HepG2 (cell line): ENCODE data around the gene KAT6B. TPM values are rescaled to one million over a fixed set of nuclear protein-coding genes. Genes with fewer than 3 reads are reported as not detected.

Experiments used
- FOXK1 ChIP-seq: sonication (generic); formaldehyde crosslinking; IDR thresholded peaks from 2 replicates; pipeline ENCODE4 v1.4.0; 2020; ENCODE audit warnings: low read depth, missing genetic modification reagents, borderline replicate concordance
- JUN ChIP-seq: sonication (generic); formaldehyde crosslinking; IDR thresholded peaks from 2 replicates; pipeline ENCODE4 v1.4.0; 2020; ENCODE audit warnings: mild to moderate bottlenecking, missing genetic modification reagents
- KLF12 ChIP-seq: sonication (generic); formaldehyde crosslinking; IDR thresholded peaks from 2 replicates; pipeline ENCODE4 v1.4.0; 2020; ENCODE audit warnings: missing genetic modification reagents, borderline replicate concordance
- MED8 ChIP-seq: sonication (generic); formaldehyde crosslinking; IDR thresholded peaks from 2 replicates; pipeline ENCODE4 v1.8.1; 2023; ENCODE audit warnings: mild to moderate bottlenecking, missing genetic modification reagents; ENCODE audit not compliant: insufficient replicate concordance
- NFE2L1 ChIP-seq: sonication (generic); formaldehyde crosslinking; IDR thresholded peaks from 2 replicates; pipeline ENCODE4 v1.4.0; 2020; ENCODE audit warnings: missing genetic modification reagents, mild to moderate bottlenecking, borderline replicate concordance
- PHF20 ChIP-seq: sonication (generic); formaldehyde crosslinking; IDR thresholded peaks from 2 replicates; pipeline ENCODE4 v1.5.0; 2020; ENCODE audit warnings: mild to moderate bottlenecking, missing genetic modification reagents
- RBAK ChIP-seq: sonication (generic); formaldehyde crosslinking; IDR thresholded peaks from 2 replicates; pipeline ENCODE4 v1.5.1; 2020; ENCODE audit warnings: mild to moderate bottlenecking, missing genetic modification reagents
- REPIN1 ChIP-seq: sonication (generic); formaldehyde crosslinking; IDR thresholded peaks from 2 replicates; pipeline ENCODE4 v1.8.0; 2022; ENCODE audit warnings: missing genetic modification reagents, low read depth, mild to moderate bottlenecking, borderline replicate concordance
- ZFP41 ChIP-seq: sonication (generic); formaldehyde crosslinking; IDR thresholded peaks from 2 replicates; pipeline ENCODE4 v1.4.0; 2020; ENCODE audit warnings: mild to moderate bottlenecking, missing genetic modification reagents, borderline replicate concordance
- ZMYM2 ChIP-seq: sonication (generic); formaldehyde crosslinking; IDR thresholded peaks from 2 replicates; pipeline ENCODE4 v1.8.0; 2022; ENCODE audit warnings: mild to moderate bottlenecking, missing genetic modification reagents
- ZNF3 ChIP-seq: IDR thresholded peaks from 2 replicates; pipeline ENCODE4 v1.7.0; 2017; ENCODE audit warnings: inconsistent platforms
- polyA plus RNA-seq, 8 experiments: library from polyadenylated mRNA; depleted of rRNA in 3 of 8; stranded (reverse) in 7 of 8; unstranded in 1 of 8; fragments of >200 nt; fragmentation: Illumina TruSeq in 4 of 8; extraction: Trizol in 4 of 8; gene quantifications; 2 replicates each; pipeline versions ENCODE4 v1.2.1 to v1.2.3, GENCODE V29; 2011 to 2016; ENCODE audit warnings: low read depth in 4 of 8, missing spikeins in 1 of 8, mixed read lengths in 1 of 8; ENCODE audit not compliant: insufficient read depth in 1 of 8
- total RNA-seq, 5 experiments: library from RNA; depleted of rRNA; stranded (reverse); fragments of >200 nt; fragmentation: Illumina TruSeq; extraction: Trizol; gene quantifications; 2 replicates each; pipeline ENCODE4 v1.2.3, GENCODE V29; 2016; ENCODE audit warnings: low read depth in 1 of 5
- TF ChIP-seq, protein P1 (sequence below): sonication (generic); formaldehyde crosslinking; IDR thresholded peaks from 2 replicates; pipeline ENCODE4 v1.9.0; 2021; ENCODE audit warnings: missing genetic modification reagents, borderline replicate concordance
- TF ChIP-seq, protein P2 (sequence below), 2 experiments: sonication (generic) in 1 of 2; formaldehyde crosslinking in 1 of 2; IDR thresholded peaks; 2 replicates each; pipeline versions ENCODE4 v1.4.0 to v1.6.1; 2018 to 2020; ENCODE audit warnings: missing genetic modification reagents in 2 of 2, borderline replicate concordance in 1 of 2, low read depth in 1 of 2, mild to moderate bottlenecking in 1 of 2, missing biosample characterization in 1 of 2
- TF ChIP-seq, protein P3 (sequence below): sonication (generic); formaldehyde crosslinking; IDR thresholded peaks from 2 replicates; pipeline ENCODE4 v1.5.0; 2020; ENCODE audit warnings: mild to moderate bottlenecking, missing genetic modification reagents
- TF ChIP-seq, protein P4 (sequence below), 2 experiments: fragments of 450-650 bp in 1 of 2; sonication (generic) in 1 of 2; formaldehyde crosslinking; IDR thresholded peaks; 2 replicates each; pipeline versions ENCODE4 v1.5.0 to v1.8.0; 2020 to 2022; ENCODE audit warnings: mild to moderate bottlenecking in 1 of 2, missing genetic modification reagents in 1 of 2

The KAT6B gene
- total and polyA plus RNA-seq, 2 of the 13 experiments (the other 11 are each of a cell fraction or from before 2014, with no cell fraction given), result 3.0 to 9.5 TPM

DNA sequence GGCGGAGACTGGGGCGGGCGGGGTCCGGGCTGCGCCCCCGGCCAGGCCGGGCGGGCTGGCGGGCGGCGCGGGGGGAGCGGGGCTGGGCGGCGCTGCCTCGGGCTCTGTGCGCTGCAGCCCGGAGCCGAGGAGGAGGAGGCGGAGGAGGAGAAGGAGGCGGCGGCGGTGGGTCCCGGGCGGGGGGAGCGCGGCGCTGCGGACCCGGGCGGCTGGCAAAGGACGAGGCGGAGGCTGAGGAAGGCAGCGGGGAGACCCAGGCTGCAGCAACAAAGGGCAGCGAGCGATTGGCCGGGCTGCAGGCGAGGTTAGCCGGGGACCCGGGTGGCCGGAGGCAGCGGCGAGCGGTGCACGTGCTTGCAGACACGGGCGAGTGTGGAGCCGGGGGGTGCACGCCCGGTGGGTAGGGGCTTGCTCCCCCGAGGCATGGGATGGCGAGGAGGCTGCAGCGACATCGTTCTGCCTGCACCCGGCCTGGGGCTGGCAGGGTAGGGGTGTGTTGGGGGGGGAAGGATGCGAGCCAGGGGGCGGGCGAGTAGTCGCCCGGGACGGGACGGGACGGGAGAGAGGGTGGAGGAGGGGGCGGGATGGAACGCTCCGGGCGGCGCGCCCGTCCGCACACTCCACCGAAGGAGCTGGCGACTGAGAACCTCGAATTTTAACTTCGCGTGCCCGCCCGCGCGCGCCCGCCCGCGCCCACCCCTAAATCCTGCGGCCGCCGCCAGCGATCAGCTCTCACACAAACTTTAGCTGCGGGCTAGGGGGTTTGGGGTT is 844 bp upstream of the KAT6B start (continued):
- TF ChIP-seq, protein P1, sequence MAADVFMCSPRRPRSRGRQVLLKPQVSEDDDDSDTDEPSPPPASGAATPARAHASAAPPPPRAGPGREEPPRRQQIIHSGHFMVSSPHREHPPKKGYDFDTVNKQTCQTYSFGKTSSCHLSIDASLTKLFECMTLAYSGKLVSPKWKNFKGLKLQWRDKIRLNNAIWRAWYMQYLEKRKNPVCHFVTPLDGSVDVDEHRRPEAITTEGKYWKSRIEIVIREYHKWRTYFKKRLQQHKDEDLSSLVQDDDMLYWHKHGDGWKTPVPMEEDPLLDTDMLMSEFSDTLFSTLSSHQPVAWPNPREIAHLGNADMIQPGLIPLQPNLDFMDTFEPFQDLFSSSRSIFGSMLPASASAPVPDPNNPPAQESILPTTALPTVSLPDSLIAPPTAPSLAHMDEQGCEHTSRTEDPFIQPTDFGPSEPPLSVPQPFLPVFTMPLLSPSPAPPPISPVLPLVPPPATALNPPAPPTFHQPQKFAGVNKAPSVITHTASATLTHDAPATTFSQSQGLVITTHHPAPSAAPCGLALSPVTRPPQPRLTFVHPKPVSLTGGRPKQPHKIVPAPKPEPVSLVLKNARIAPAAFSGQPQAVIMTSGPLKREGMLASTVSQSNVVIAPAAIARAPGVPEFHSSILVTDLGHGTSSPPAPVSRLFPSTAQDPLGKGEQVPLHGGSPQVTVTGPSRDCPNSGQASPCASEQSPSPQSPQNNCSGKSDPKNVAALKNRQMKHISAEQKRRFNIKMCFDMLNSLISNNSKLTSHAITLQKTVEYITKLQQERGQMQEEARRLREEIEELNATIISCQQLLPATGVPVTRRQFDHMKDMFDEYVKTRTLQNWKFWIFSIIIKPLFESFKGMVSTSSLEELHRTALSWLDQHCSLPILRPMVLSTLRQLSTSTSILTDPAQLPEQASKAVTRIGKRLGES (CRISPR knock-in tag), result no peak
- TF ChIP-seq FOXK1 (no peak), KLF12 (CRISPR knock-in tag) (no peak), ZNF3 (CRISPR knock-in tag) (no peak), ZMYM2 (CRISPR knock-in tag) (no peak), PHF20 (peak; percentile 39), MED8 (CRISPR knock-in tag) (no peak), REPIN1 (CRISPR knock-in tag) (peak; percentile 20; the same call in 1 of the 2 replicates), ZFP41 (CRISPR knock-in tag) (no peak), JUN (CRISPR knock-in tag) (no peak), NFE2L1 (CRISPR knock-in tag) (no peak), RBAK (CRISPR knock-in tag) (no peak)
- TF ChIP-seq, protein P2, sequence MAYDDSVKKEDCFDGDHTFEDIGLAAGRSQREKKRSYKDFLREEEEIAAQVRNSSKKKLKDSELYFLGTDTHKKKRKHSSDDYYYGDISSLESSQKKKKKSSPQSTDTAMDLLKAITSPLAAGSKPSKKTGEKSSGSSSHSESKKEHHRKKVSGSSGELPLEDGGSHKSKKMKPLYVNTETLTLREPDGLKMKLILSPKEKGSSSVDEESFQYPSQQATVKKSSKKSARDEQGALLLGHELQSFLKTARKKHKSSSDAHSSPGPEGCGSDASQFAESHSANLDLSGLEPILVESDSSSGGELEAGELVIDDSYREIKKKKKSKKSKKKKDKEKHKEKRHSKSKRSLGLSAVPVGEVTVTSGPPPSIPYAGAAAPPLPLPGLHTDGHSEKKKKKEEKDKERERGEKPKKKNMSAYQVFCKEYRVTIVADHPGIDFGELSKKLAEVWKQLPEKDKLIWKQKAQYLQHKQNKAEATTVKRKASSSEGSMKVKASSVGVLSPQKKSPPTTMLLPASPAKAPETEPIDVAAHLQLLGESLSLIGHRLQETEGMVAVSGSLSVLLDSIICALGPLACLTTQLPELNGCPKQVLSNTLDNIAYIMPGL (CRISPR knock-in tag; IDR thresholded peaks at IDR 0.05; ENCODE audit: borderline replicate concordance in 1 of 2, low read depth in 1 of 2), result 0 out of 4 replicates have a peak, but pooled peaks of 1 of the 2 experiments have one; percentile 19
- TF ChIP-seq, protein P3, sequence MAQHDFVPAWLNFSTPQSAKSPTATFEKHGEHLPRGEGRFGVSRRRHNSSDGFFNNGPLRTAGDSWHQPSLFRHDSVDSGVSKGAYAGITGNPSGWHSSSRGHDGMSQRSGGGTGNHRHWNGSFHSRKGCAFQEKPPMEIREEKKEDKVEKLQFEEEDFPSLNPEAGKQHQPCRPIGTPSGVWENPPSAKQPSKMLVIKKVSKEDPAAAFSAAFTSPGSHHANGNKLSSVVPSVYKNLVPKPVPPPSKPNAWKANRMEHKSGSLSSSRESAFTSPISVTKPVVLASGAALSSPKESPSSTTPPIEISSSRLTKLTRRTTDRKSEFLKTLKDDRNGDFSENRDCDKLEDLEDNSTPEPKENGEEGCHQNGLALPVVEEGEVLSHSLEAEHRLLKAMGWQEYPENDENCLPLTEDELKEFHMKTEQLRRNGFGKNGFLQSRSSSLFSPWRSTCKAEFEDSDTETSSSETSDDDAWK (CRISPR knock-in tag), result no peak
- TF ChIP-seq, protein P4, sequence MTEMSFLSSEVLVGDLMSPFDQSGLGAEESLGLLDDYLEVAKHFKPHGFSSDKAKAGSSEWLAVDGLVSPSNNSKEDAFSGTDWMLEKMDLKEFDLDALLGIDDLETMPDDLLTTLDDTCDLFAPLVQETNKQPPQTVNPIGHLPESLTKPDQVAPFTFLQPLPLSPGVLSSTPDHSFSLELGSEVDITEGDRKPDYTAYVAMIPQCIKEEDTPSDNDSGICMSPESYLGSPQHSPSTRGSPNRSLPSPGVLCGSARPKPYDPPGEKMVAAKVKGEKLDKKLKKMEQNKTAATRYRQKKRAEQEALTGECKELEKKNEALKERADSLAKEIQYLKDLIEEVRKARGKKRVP (CRISPR knock-in tag; IDR thresholded peaks at IDR 0.05), result 0 out of 4 replicates have a peak, but pooled peaks of 1 of the 2 experiments have one; percentile 10
